PC-3 (cell line): ENCODE results near the gene RNF225. TPM values are rescaled to one million over a fixed set of nuclear protein-coding genes. Genes with fewer than 3 reads are reported as not detected.

Source experiments
- ATAC-seq: fragments of 200-7000 bp; cut with Tn5 transposase; 2 replicates; pipeline ENCODE4 v1.9.1; 2020; ENCODE audit warnings: mild to moderate bottlenecking, moderate library complexity
- BruUV-seq: library from RNA; stranded (reverse); fragments of 400-500 nt; replicated peaks from 2 replicates; lab custom pipeline; 2021; lab: Mats Ljungman, UMichigan
- CTCF ChIA-PET: fragments of 300-600 bp; sonication (Branson Sonifier 250); formaldehyde crosslinking; loops from one replicate; lab custom pipeline; 2022; ENCODE audit warnings: antibody characterized with exemption; lab: Charles Lee
- POLR2A ChIA-PET: fragments of 300-600 bp; sonication (Branson Sonifier 250); formaldehyde crosslinking; loops from one replicate; lab custom pipeline; 2022; ENCODE audit warnings: antibody characterized with exemption; ENCODE audit not compliant: unreplicated experiment; lab: Charles Lee
- DNase-seq: peaks from one replicate; pipeline ENCODE4 v3.0.0-alpha.2; 2015
- H2AFZ ChIP-seq: fragments of 300-600 bp; sonication (generic); 2 replicates; pipeline ENCODE4 v1.6.0; 2016; ENCODE audit warnings: antibody characterized with exemption, low read length
- H3F3A ChIP-seq: fragments of 300-600 bp; sonication (generic); one replicate; pipeline ENCODE4 v1.6.0; 2017; ENCODE audit warnings: antibody characterized with exemption, low read length, control low read depth, mild to moderate bottlenecking; ENCODE audit not compliant: unreplicated experiment
- H3K27ac ChIP-seq: fragments of 300-600 bp; sonication (generic); 2 replicates; pipeline ENCODE4 v1.5.1; 2016; ENCODE audit warnings: mild to moderate bottlenecking, low read length
- H3K27me3 ChIP-seq: fragments of 300-600 bp; sonication (generic); 2 replicates; pipeline ENCODE4 v1.6.1; 2016; ENCODE audit warnings: low read length, mixed read lengths
- H3K36me3 ChIP-seq: fragments of 300-600 bp; sonication (generic); 2 replicates; pipeline ENCODE4 v1.6.1; 2016; ENCODE audit warnings: low read depth, mixed run types, low read length, mixed read lengths
- H3K4me1 ChIP-seq: fragments of 300-600 bp; sonication (generic); 2 replicates; pipeline ENCODE4 v1.5.1; 2016; ENCODE audit warnings: low read length; ENCODE audit not compliant: insufficient read depth
- H3K4me2 ChIP-seq: fragments of 300-600 bp; sonication (generic); 2 replicates; pipeline ENCODE4 v1.6.0; 2016; ENCODE audit warnings: low read length
- H3K4me3 ChIP-seq: fragments of 300-600 bp; sonication (generic); 2 replicates; pipeline ENCODE4 v1.5.1; 2016; ENCODE audit warnings: mild to moderate bottlenecking, low read length, mixed read lengths
- H3K79me2 ChIP-seq: fragments of 300-600 bp; sonication (generic); 2 replicates; pipeline ENCODE4 v1.6.1; 2017; ENCODE audit warnings: low read length, mixed read lengths
- H3K9ac ChIP-seq: fragments of 300-600 bp; sonication (generic); 2 replicates; pipeline ENCODE4 v1.6.0; 2016; ENCODE audit warnings: mild to moderate bottlenecking, low read length
- H3K9me2 ChIP-seq: fragments of 300-600 bp; sonication (generic); replicated peaks from 2 replicates; pipeline ENCODE4 v1.6.1; 2016; ENCODE audit warnings: mixed run types, low read length, mixed read lengths
- H3K9me3 ChIP-seq: fragments of 300-600 bp; sonication (generic); 2 replicates; pipeline ENCODE4 v1.6.1; 2016; ENCODE audit warnings: low read length, mixed read lengths
- H4K20me1 ChIP-seq: fragments of 300-600 bp; sonication (generic); 2 replicates; pipeline ENCODE4 v1.6.1; 2016; ENCODE audit warnings: low read length, mixed read lengths
- CTCF ChIP-seq: fragments of 300-600 bp; sonication (generic); conservative IDR thresholded peaks from 2 replicates; pipeline ENCODE4 v1.5.1; 2017; ENCODE audit warnings: antibody characterized with exemption, low read depth, mild to moderate bottlenecking, low read length
- EZH2 ChIP-seq: fragments of 300-600 bp; sonication (generic); IDR thresholded peaks from one replicate; pipeline ENCODE4 v1.6.1; 2017; ENCODE audit warnings: antibody characterized with exemption, mild to moderate bottlenecking, low read length; ENCODE audit not compliant: unreplicated experiment
- EZH2phosphoT487 ChIP-seq: fragments of 300-600 bp; sonication (generic); IDR thresholded peaks from 2 replicates; pipeline ENCODE4 v1.6.1; 2018; ENCODE audit warnings: mild to moderate bottlenecking, antibody characterized with exemption, low read length, borderline replicate concordance
- intact Hi-C: fragments of 100-400 bp; cut with micrococcal nuclease; formaldehyde crosslinking; loops from 2 replicates; pipeline ENCODE4 v1.9.0; 2023
- total RNA-seq: library from RNA; depleted of rRNA; stranded (reverse); fragments of >200 nt; gene quantifications from 2 replicates; pipeline ENCODE4 v1.2.3, GENCODE V29; 2014

RNF225 gene
- total RNA-seq, 1 experiment from 2014 or later, result 2.2 TPM

- no peak overlapping the region for H3K9ac ChIP-seq
- no peak for DNase-seq
- CTCF ChIA-PET, result no interaction called here
Observed at GRCh38 chr19:58395979-58396627, 647 bp downstream of the RNF225 start.

GRCh38 chr19:58396691-58397532 lies 1.5 kb downstream of the RNF225 start:
- H4K20me1 ChIP-seq, result peaks cover 30% of the 10 kb centered on the region
- no peaks in the 10 kb centered on the region for H3K9me3 ChIP-seq
- peaks cover 31% of the 10 kb centered on the region for H3K4me1 ChIP-seq
- H3K4me3 ChIP-seq, result no peak overlapping the region
- peaks cover 17% of the 10 kb centered on the region; the same call in 1 of the 2 replicates for H3K79me2 ChIP-seq
- peaks cover 28% of the 10 kb centered on the region for H3K36me3 ChIP-seq
- no peak overlapping the region for H2AFZ ChIP-seq
- no peak overlapping the region for H3K9ac ChIP-seq
- no peak overlapping the region for H3K27ac ChIP-seq
- H3K4me2 ChIP-seq, result no peak overlapping the region
- H3K9me2 ChIP-seq, result no peaks in the 10 kb centered on the region
- ChIA-PET POLR2A (no interaction called here), CTCF (no interaction called here)
- H3F3A ChIP-seq, result peaks cover 22% of the 10 kb centered on the region
- no peak for ATAC-seq
- no peak for DNase-seq
- BruUV-seq, result no TSS peak
- intact Hi-C loops, result no loop called here
- TF ChIP-seq EZH2phosphoT487 (no peak), EZH2 (no peak), CTCF (no peak)
- no peaks in the 10 kb centered on the region for H3K27me3 ChIP-seq

More at GRCh38 chr19:58395979-58396627, 647 bp downstream of the RNF225 start:
- H3K9me3 ChIP-seq, result no peaks in the 10 kb centered on the region
- ATAC-seq, result peak; percentile 10
- peaks cover 22% of the 10 kb centered on the region for H3F3A ChIP-seq
- intact Hi-C loops, result no loop called here
- no TSS peak for BruUV-seq
- no peak overlapping the region for H2AFZ ChIP-seq
- no peak overlapping the region for H3K4me2 ChIP-seq
- POLR2A ChIA-PET, result no interaction called here
- H3K4me3 ChIP-seq, result no peak overlapping the region
- peaks cover 35% of the 10 kb centered on the region for H3K36me3 ChIP-seq
- no peaks in the 10 kb centered on the region for H3K27me3 ChIP-seq
- peaks cover 34% of the 10 kb centered on the region for H4K20me1 ChIP-seq
- peaks cover 31% of the 10 kb centered on the region for H3K4me1 ChIP-seq
- H3K79me2 ChIP-seq, result peaks cover 24% of the 10 kb centered on the region
- TF ChIP-seq CTCF (no peak), EZH2phosphoT487 (no peak), EZH2 (no peak)
- H3K27ac ChIP-seq, result no peak overlapping the region
- H3K9me2 ChIP-seq, result no peaks in the 10 kb centered on the region
